Ovary (tissue), 9 donors: ENCODE measurements around the gene MEIS1. TPM values are rescaled to one million over a fixed set of nuclear protein-coding genes. Genes with fewer than 3 reads are reported as not detected.

Experiments used
- DNase-seq, 5 donors: peaks; one replicate each; pipeline ENCODE4 v3.0.0-alpha.2; 2019 to 2020
- H3K27ac ChIP-seq, 2 donors: fragments of 200-600 bp; one replicate each; pipeline versions ENCODE4 v1.5.1 to v1.8.0; 2019 to 2022
- H3K27me3 ChIP-seq: fragments of 200-600 bp; one replicate; pipeline ENCODE4 v1.8.0; 2022
- H3K36me3 ChIP-seq: fragments of 200-600 bp; sonication (generic); one replicate; pipeline ENCODE4 v1.5.1; 2019
- H3K4me1 ChIP-seq: one replicate; pipeline ENCODE4 v1.8.1; 2013; ENCODE audit warnings: mild to moderate bottlenecking, moderate library complexity; ENCODE audit not compliant: insufficient read depth
- H3K4me3 ChIP-seq: fragments of 200-600 bp; sonication (generic); one replicate; pipeline ENCODE4 v1.5.1; 2017
- H3K9me3 ChIP-seq, 2 donors: fragments of 200-600 bp in 1 of 2; sonication (generic) in 1 of 2; one replicate each; pipeline versions ENCODE4 v1.5.1 to v1.8.1; 2013 to 2019; ENCODE audit warnings: mild to moderate bottlenecking in 1 of 2, moderate library complexity in 1 of 2
- CTCF ChIP-seq, 3 donors: fragments of 450-650 bp in 2 of 3; fragments of 200-600 bp in 1 of 3; IDR thresholded peaks; one replicate each; pipeline versions ENCODE4 v1.5.1 to v1.8.0; 2016 to 2022; ENCODE audit warnings: antibody characterized with exemption in 3 of 3, mild to moderate bottlenecking in 1 of 3
- EP300 ChIP-seq: sonication (generic); formaldehyde crosslinking; IDR thresholded peaks from one replicate; pipeline ENCODE4 v1.6.1; 2017; ENCODE audit warnings: antibody characterized with exemption
- POLR2A ChIP-seq: fragments of 450-650 bp; IDR thresholded peaks from one replicate; pipeline ENCODE4 v1.6.1; 2017; ENCODE audit warnings: antibody characterized with exemption, mild to moderate bottlenecking, moderate library complexity
- WGBS, 3 donors: extraction: QIAGEN DNeasy Blood & Tissue Kit in 1 of 3; methylation state at CpG; one replicate each; pipeline versions ENCODE4 v1.1.5 to v1.1.7; 2013 to 2017; 5-methylcytosine and 5-hydroxymethylcytosine counted together
- intact Hi-C, 4 donors: fragments of 100-400 bp; cut with DNase I; formaldehyde crosslinking; loops; one replicate each; pipeline versions ENCODE4 v1.11.0 to v1.15.1; 2022 to 2023
- polyA plus RNA-seq, 2 donors: library from polyadenylated mRNA; stranded (reverse); fragments of 200-250 nt in 1 of 2; fragments of 350-450 nt in 1 of 2; fragmentation: Illumina TruSeq in 1 of 2; extraction: RNeasy Lipid Tissue Mini Kit (QIAGEN cat#74804) in 1 of 2; gene quantifications; one replicate each; pipeline ENCODE4 v1.2.3, GENCODE V29; 2013 to 2014
- total RNA-seq, 7 donors: library from RNA; depleted of rRNA in 2 of 7; stranded (reverse); fragments of >200 nt in 2 of 7; fragmentation: NEBNext Ultra II Directional in 3 of 7; extraction: Animal tissue kit (Norgen Biotek cat#: 25700) in 3 of 7; gene quantifications; one replicate each; pipeline versions ENCODE4 v1.1.0 to v1.2.4, GENCODE V29; 2016 to 2023
- donor health status: DM: no; HTN: no; CAD: no; lungs with moderate emphysema.
- donor health status: DM: no; HTN: no; CAD: no.
- donor health status: Bipolar disorder and iron deficiency.
- donor health status: DM: yes; HTN: yes; CAD: no.
- donor health status: DM: no; HTN: no; CAD: no.
- donor health status: DM: yes; HTN: yes; CAD: no.

The MEIS1 gene
- total and polyA plus RNA-seq, 9 donors, result 19.4 to 163 (median 80.4) TPM

- intact Hi-C loops, result no loop called here
- Histone ChIP-seq H3K4me3 (no peak overlapping the region), H3K36me3 (no peaks in the 10 kb centered on the region), H3K4me1 (peaks cover 1% of the 10 kb centered on the region), H3K9me3 (no peaks in the 10 kb centered on the region), H3K27me3 (no peaks in the 10 kb centered on the region), H3K27ac (no peak overlapping the region)
- 51 to 64% (median 52%) methylated on average over 2 of the region's 2 CpGs for WGBS, 3 donors
- no peak for DNase-seq
- TF ChIP-seq EP300, result no peak
- no peak for TF ChIP-seq CTCF (IDR thresholded peaks at IDR 0.05)
- TF ChIP-seq POLR2A, result no peak
Measured at GRCh38 chr2:66596256-66596655, 161.3 kb downstream of the MEIS1 start.

DNA sequence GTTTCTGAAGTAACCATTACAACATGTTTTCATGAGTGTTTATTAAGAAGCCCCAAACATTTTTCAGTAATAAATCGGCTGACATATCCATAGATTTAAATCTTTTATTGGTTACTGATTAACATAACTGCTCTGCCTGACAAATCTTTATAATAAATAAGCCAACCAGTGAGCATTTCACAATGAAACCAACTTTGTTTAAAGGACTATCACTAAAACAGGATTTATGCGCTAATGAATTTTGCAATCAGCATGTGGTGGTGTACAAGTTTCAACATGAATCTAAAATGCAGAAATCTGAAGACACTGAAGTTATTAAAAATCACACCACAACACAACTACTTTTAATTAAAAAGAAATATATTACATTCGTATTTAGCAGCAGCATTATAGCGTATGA, 166.7 kb downstream of the MEIS1 start:
- 68 to 72% (median 69%) methylated on average over 4 of the region's 4 CpGs for WGBS, 3 donors
- no peak overlapping the region for H3K27ac ChIP-seq
- no peak for DNase-seq
- H3K4me3 ChIP-seq, result no peak overlapping the region
- no peak for TF ChIP-seq CTCF (IDR thresholded peaks at IDR 0.05)
- H3K4me1 ChIP-seq, result peaks cover 1% of the 10 kb centered on the region
- no peaks in the 10 kb centered on the region for H3K36me3 ChIP-seq
- intact Hi-C loops, result no loop called here
- H3K27me3 ChIP-seq, result no peaks in the 10 kb centered on the region
- no peaks in the 10 kb centered on the region for H3K9me3 ChIP-seq

- intact Hi-C loops, result no loop called here
- H3K9me3 ChIP-seq, result no peaks in the 10 kb centered on the region
- TF ChIP-seq CTCF (IDR thresholded peaks at IDR 0.05), result no peak
- TF ChIP-seq EP300, result no peak
- TF ChIP-seq POLR2A, result no peak
- no peaks in the 10 kb centered on the region for H3K27me3 ChIP-seq
- H3K36me3 ChIP-seq, result no peaks in the 10 kb centered on the region
- no peaks in the 10 kb centered on the region for H3K4me1 ChIP-seq
- DNase-seq, result no peak
- H3K27ac ChIP-seq, result no peak overlapping the region
- no peak overlapping the region for H3K4me3 ChIP-seq
Measured at GRCh38 chr2:66602341-66602740, 167.4 kb downstream of the MEIS1 start.

GRCh38 chr2:66604326-66604725, 169.4 kb downstream of the MEIS1 start:
- DNase-seq, result no peak
- H3K36me3 ChIP-seq, result no peaks in the 10 kb centered on the region
- TF ChIP-seq EP300 (no peak), POLR2A (no peak), CTCF (IDR thresholded peaks at IDR 0.05) (no peak)
- H3K27me3 ChIP-seq, result no peaks in the 10 kb centered on the region
- no peaks in the 10 kb centered on the region for H3K4me1 ChIP-seq
- no peak overlapping the region for H3K4me3 ChIP-seq
- 76 to 79% (median 78%) methylated on average over 2 of the region's 2 CpGs for WGBS, 3 donors
- H3K27ac ChIP-seq, result no peak overlapping the region
- H3K9me3 ChIP-seq, result no peaks in the 10 kb centered on the region
- intact Hi-C loops, result no loop called here

DNA sequence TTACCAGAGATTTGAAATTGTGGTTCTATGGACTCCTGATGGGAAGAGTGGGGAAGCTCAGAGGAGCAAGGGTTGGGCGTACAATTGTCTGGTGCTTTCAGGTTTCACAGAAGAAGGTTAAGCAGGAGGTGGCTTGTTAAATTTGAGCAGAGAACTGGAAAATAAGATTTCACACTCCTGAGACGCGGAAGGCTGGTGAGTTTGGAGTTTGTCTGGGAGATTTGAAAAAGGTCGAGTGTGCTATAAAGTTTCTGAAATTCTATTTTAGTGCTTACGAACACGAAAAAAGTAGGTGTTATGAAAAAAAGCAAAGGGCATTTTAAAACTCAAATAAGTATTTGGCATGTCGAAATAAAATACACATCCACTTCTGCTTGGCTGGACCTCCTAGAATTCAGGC, 170.1 kb downstream of the MEIS1 start:
- H3K36me3 ChIP-seq, result no peaks in the 10 kb centered on the region
- no peaks in the 10 kb centered on the region for H3K27me3 ChIP-seq
- DNase-seq, result no peak
- H3K27ac ChIP-seq, result no peak overlapping the region
- H3K4me3 ChIP-seq, result no peak overlapping the region
- intact Hi-C loops, result no loop called here
- H3K9me3 ChIP-seq, result no peaks in the 10 kb centered on the region
- TF ChIP-seq EP300 (no peak), CTCF (IDR thresholded peaks at IDR 0.05) (no peak), POLR2A (no peak)
- no peaks in the 10 kb centered on the region for H3K4me1 ChIP-seq
- WGBS, 3 donors, result 88 to 93% (median 93%) methylated on average over 7 of the region's 7 CpGs
